Epithelial cell of prostate (primary cell): ENCODE data around the gene KIF18B.
A peak's percentile ranks its signal among the peaks of the same experiment; 100 is the strongest.
"Not testable (repeated sequence)": the region's sequence is repeated elsewhere in the genome, so short reads cannot be mapped to it uniquely, and the experiment has no call there.

Experiments used
- DNase-seq: peaks from one replicate; pipeline ENCODE4 v3.0.0-alpha.2; 2011; ENCODE audit warnings: low read depth, low spot score
- H3K27ac ChIP-seq: fragments of 450-650 bp; 2 replicates; pipeline ENCODE4 v1.5.1; 2017; ENCODE audit warnings: mild to moderate bottlenecking

KIF18B gene

GRCh38 chr17:44970136-44970741, 22.7 kb upstream of the KIF18B start:
- H3K27ac ChIP-seq, result no peak overlapping the region
- no peak for DNase-seq

DNA sequence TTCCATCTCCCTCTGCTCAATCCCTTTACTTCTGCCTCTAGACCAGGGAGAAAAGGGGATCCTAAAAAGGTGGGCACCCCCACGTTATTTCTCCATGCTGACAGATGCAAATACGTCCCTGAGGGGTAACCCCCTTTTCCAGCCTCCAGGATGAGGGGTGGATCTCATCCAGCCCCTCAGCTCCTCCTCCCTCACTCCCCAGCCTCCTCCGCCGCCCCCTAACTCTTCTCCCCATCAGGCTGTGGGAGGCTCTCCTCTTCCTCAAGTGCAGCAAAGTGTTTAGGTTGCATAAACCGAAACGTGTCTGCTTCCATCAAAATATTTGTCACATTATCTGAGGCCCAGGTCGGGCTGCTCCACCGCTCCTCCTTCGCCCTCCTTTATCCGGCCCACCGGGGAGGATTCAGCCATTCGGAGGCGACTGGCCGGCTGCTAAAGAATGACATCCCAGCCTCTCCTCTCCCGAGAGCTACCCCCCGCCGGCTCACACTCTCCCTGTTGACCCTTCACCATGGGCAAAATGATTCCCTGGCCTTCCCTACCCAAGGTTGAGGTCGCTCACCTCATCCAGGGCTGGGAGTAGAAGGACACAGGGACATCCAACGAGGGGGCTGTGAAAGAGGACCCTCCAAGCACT, 21.7 kb upstream of the KIF18B start:
- DNase-seq, result no peak
- no peak overlapping the region for H3K27ac ChIP-seq

GRCh38 chr17:44968225-44969143, 20.9 kb upstream of the KIF18B start, which contains the start of gene C1QL1:
TSS of gene C1QL1 (minus strand) at chr17:44968303. CDS start at chr17:44968048, 255 bp downstream.
- DNase-seq, result peak; percentile 10
- no peak within 1 kb of the TSS for H3K27ac ChIP-seq

DNA sequence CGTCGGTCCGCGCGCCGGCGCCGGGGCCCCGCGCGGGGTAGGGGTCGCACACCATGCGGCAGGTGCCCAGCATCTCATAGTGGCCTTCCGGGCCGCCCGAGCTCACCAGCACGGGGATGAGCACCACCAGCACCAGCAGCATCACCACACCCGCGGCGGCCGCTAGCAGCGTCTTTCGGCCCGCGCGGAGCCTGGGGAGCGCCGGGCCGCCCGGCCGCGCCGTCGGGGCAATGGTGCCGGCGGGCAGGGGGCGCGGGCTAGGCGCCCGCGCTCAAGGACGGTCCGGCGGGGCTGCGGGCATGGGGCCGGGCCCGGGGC, 20.3 kb upstream of the KIF18B start:
- DNase-seq, result no peak
- no peak overlapping the region for H3K27ac ChIP-seq

- no peak overlapping the region for H3K27ac ChIP-seq
- DNase-seq, result no peak
Measured at GRCh38 chr17:44967026-44967906, 19.7 kb upstream of the KIF18B start.

GRCh38 chr17:44966348-44967025, 18.9 kb upstream of the KIF18B start:
- H3K27ac ChIP-seq, result no peak overlapping the region
- no peak for DNase-seq

DNA sequence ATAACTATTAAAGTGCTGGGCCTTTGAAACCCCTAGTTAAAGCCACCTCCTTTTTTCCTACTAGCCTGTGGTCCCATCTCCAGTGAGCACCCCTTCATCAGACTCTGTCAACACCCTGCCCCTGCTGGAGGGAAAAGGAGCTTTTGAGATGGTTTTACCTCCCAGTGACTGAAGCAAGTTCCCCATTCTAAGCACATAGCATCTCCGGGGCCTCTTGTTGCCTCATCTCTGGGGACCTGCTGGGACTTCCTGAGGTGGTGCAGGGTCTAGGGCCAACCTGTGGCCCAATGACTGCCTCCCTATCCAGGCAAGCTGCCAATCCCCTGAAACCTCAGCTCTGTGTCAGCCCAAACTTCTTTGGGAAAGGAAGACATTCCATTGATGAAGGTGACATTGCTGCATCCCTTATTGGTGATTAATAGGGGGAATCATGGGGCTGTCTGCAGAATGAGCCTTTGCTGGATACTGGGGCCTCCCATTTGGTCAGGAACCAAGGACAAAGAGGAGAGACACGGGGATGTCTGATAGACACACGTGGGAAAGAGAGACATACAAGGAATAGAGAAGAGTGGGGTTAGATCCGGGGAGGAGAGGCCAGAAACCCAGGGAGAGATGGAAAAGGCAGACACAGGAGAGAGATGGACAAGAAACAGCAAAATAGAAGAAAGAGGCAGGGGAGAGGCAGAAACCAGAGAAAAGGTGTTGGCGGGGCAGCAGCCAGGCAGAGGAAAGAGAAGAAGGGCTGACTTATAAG, 18.1 kb upstream of the KIF18B start:
- no peak overlapping the region for H3K27ac ChIP-seq
- DNase-seq, result no peak

- no peak overlapping the region for H3K27ac ChIP-seq
- no peak for DNase-seq
Measured at GRCh38 chr17:44961921-44962350, 14.4 kb upstream of the KIF18B start.

DNA sequence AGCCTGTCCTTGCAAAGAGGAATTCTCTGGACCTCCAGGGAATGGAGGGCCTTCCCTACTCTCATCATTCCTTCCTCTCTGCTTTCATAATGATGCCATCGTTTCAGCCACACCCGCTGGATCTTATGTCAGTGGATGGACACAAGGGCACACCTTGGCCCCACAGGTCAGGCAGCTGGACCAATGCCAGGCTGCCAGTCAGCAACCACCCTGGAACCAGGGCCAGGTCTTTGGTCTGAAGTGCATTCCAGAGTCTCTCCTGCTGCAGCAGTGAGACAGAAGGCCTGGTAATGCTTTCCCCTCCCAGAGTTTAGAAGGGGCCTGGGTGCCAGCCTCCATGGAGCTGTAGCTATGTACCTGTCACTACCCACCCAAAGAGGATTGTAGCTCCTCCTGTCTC, 13.1 kb upstream of the KIF18B start:
- no peak overlapping the region for H3K27ac ChIP-seq
- no peak for DNase-seq

DNA sequence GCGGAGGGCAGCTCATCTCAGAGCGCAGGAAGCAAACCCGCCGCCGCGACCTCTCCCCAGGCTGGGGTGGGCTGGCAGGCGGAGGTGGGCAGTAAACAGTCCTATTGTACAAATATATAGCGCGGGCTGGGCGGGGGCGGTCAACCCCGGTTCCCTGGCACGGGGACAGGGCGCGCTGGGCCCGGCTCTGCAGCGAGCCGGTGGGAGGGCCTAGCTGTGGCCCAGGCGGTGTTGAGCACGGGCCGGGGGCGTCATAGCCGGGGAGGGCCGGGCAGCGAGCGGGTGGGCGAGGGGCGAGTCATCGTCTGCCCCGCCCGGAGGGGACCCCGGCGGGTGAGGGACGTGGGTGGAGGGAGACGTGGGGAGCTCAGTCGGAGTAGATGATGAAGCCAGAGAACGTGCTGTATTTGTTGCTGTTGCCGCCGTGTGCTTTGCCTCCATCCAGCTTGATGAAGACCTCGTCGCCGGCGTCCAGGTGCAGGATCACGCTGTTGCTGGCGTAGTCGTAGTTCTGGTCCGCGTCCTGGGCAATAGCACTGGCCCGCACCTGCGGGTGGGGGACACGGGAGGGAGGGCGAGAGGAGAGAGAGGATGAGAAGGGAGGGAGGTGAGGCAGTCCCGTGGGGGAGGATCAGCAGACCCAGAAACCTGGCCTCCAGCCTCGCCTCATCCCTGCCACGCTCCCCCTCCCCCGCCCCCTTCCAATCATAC, 12.4 kb upstream of the KIF18B start:
- no peak for DNase-seq
- no peak overlapping the region for H3K27ac ChIP-seq

DNA sequence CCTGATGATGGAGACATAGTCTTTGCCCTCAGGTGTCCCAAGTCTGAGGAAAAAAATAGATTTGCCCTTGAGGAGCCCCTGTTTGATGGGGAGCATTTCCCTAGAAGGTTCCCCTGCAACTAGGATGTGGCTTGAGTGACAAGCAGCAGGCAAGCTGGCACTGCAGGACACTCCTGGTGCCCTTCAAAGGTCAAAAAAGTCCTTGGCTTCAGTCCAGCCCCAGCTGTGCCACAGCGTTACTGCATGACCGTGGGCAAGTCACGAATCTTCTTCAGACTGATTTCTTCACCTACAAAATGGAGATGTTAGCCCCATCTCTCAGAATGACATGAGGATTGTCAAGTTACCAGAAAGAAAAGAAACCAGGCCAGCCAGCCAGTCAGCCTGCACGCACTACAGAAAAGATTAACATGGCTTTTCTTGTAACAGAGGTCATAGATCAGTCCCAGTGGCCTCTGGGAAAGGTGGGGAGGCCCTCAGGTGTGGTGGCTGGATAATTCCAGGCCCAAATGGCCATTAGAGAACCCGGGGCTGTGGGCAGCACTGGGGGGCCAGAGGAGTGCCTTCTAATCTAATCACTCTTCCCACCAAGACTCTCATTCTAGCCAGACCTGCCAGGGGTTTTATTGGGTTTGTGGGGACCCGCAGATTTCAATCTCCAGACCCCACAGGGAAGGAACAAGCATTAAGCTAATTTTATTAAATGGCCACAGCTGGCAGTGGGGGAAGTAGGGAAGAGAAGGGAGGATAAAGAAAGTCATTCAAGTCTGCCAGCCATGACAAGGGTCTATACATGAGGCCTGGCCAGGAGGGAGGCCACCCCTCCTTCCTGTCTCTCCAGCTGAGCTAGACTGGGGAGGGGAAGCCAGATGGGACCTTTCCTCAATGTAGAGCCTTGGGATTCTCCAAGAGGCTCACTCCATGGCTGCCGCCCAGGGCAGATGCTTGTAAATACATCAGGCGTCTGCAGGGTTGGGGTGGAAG, 9.7 kb upstream of the KIF18B start:
- DNase-seq, result no peak
- no peak overlapping the region for H3K27ac ChIP-seq

DNA sequence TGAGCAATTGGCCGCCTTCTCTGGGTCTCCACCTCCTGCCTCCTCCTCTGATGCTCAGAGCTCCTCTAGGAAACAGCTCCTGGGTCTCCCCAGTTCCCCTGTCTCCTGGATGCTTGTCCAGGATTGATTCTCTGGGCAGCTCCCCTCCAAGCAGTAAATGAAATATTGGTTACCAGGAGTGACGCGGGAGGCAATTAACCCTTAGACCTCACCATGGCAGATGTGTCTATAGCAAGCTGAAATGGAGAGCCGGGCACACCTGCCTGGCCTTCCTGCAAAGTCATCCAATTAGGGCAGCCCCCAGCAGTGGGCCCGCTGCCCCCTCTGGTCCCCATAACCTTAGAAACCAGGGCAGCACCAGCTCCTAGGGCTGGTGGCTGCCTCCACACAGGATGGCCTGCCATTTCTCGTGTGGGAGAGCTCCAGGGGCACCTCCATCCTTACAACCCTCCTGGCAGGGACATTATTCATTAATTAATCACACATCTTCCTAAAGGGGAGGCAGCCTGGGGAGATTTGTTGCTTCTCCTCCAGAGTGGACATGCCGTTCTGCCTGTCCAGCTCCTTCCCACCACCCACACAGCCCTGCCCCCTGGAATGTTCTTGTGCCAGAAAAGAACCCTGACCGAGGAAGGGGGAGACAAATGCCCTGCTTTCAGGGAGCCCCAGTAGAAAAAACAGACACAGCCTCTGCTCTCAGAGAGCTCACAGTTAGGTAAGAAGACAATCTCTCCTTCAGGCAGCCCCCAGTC, 8.3 kb upstream of the KIF18B start:
- no peak overlapping the region for H3K27ac ChIP-seq
- DNase-seq, result no peak

GRCh38 chr17:44952946-44953475, 5.4 kb upstream of the KIF18B start:
- DNase-seq, result no peak

DNA sequence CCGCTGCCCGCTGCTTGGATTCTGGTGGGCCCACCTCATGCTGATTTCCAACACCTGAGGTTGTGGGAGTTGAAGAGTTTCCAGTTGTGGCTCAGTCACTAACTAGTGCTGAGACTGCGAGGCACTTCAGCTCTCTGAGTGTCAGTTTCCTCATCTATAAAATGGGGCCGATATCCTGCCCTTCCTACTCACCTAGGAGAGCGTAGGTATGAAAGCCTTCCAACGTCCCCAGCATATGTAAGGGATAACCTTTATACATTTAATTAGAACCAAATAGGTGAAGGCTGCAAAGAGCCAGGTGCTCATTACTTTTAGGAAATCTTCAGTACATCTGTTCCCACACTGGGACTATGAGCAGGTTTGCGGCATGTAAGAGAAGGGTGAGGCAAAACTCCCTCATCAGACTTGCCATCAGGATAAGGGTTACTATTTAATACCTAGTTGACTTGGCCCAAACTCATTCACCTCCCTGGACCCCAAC, 782 bp upstream of the KIF18B start:
- DNase-seq, result no peak
- H3K27ac ChIP-seq, result no peak overlapping the region

More at GRCh38 chr17:44952946-44953475, 5.4 kb upstream of the KIF18B start:
- H3K27ac ChIP-seq, result no peak overlapping the region

DNA sequence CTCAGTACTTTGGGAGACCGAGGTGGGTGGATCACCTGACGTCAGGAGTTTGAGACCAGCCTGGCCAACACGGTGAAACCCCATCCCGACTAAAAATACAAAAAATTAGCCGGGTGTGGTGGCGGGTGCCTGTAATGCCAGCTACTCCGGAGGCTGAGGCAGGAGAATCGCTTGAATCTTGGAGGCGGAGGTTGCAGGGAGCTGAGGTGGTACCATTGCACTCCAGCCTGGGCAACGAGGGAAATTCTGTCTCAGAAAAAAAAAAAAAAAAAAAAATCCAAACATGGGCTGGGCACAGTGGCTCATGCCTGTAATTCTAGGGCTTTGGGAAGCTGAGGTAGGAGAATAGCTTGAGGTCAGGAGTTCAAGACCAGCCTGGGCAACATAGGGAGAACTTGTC, 1.9 kb downstream of the KIF18B start:
- DNase-seq, result not testable (repeated sequence)

DNA sequence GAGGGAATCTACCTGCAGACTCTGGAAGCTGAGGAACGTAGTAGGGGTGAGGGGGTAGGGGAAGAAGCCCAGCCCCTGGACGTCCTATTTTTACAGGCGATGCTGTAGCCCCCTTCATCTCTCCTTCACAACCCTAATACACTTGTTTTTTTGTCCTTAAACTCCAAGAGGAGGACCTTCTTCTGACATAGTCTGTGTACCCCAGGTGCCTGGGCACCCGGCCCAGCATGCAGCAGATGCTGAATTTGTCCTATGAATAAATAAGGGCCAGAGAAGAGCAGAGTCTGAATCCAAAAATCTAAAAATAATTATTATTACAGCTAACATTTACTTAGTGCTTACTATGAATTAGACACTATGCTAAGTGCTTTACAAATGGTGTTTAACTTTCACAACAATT, 5.1 kb downstream of the KIF18B start:
- peak overlapping the region; percentile 23 for H3K27ac ChIP-seq
- no peak for DNase-seq

More for the DNA sequence above, 1.9 kb downstream of the KIF18B start:
- H3K27ac ChIP-seq, result not testable (repeated sequence)
